Urinary bladder (tissue), 4 donors: ENCODE data around the gene CAVIN1. TPM values are rescaled to one million over a fixed set of nuclear protein-coding genes. Genes with fewer than 3 reads are reported as not detected.
"Not testable (repeated sequence)": the region's sequence is repeated elsewhere in the genome, so short reads cannot be mapped to it uniquely, and the experiment has no call there.

Experiments used
- DNase-seq: peaks from one replicate; pipeline ENCODE4 v3.0.0-alpha.2; 2015; ENCODE audit errors: extremely low spot score
- H3K27ac ChIP-seq: one replicate; pipeline ENCODE4 v1.5.1; 2013; ENCODE audit warnings: low read depth, mild to moderate bottlenecking, moderate library complexity
- H3K36me3 ChIP-seq: one replicate; pipeline ENCODE4 v1.6.1; 2013; ENCODE audit warnings: mild to moderate bottlenecking, moderate library complexity; ENCODE audit not compliant: insufficient read depth
- H3K4me1 ChIP-seq: one replicate; pipeline ENCODE4 v1.6.1; 2013; ENCODE audit warnings: mild to moderate bottlenecking, moderate library complexity; ENCODE audit not compliant: insufficient read depth
- H3K4me3 ChIP-seq: one replicate; pipeline ENCODE4 v1.5.1; 2013; ENCODE audit warnings: low read depth, low read length
- WGBS: extraction: QIAGEN DNeasy Blood & Tissue Kit; methylation state at CpG from one replicate; pipeline ENCODE4 v1.1.7; 2013; 5-methylcytosine and 5-hydroxymethylcytosine counted together
- polyA plus RNA-seq: library from polyadenylated mRNA; stranded (reverse); fragments of 200-250 nt; gene quantifications from one replicate; pipeline ENCODE4 v1.2.3, GENCODE V29; 2013
- total RNA-seq: library from RNA; depleted of rRNA; stranded (reverse); fragments of >200 nt; gene quantifications from one replicate; pipeline ENCODE4 v1.2.3, GENCODE V29; 2014
- donor health status: healthy with polysubstance abuse.
- donor health status: healthy.

Gene CAVIN1, protein sequence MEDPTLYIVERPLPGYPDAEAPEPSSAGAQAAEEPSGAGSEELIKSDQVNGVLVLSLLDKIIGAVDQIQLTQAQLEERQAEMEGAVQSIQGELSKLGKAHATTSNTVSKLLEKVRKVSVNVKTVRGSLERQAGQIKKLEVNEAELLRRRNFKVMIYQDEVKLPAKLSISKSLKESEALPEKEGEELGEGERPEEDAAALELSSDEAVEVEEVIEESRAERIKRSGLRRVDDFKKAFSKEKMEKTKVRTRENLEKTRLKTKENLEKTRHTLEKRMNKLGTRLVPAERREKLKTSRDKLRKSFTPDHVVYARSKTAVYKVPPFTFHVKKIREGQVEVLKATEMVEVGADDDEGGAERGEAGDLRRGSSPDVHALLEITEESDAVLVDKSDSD
- total RNA-seq (296 TPM), polyA plus RNA-seq (478 TPM)

DNA sequence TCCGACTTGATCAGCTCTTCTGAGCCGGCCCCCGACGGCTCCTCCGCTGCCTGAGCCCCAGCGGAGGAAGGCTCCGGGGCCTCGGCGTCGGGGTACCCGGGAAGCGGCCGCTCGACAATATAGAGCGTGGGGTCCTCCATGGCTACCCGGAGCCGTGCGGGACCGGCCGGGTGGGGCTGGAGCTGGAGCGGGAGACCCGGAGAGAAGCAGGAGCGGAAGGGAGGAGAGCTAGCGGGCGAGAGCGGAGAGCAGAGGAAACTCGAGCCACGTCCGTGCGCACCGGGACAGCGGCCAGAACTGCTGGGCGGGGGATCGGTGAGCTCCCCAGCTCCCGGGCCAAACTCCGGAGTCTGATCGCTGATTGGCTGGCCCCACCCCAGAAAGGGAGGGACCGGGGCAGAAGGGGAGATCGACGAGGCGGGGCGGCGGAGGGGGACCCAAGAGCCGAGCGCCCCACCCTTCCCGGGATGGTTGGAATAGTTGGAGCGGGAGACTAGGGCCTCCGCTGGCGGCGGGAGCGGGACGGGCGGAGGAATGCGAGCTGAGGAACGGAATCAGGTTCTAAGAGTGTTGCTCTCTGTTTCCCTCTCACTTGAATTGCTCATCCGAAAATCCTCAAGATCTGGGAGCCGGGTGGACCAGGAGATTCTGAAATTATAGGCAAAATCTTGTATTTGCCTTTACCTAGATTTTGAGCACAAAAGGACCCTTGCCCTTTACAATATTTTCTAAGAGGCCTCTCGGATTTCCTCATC, at the start of gene CAVIN1:
Gene CAVIN1, minus strand, starts transcription at position 299 of the 755 bp plus-strand sequence. Its CDS starts 159 bp downstream, at position 140.
- peak; percentile 93 for DNase-seq
- Histone ChIP-seq H3K4me3 (peak within 1 kb of the TSS; percentile 65), H3K27ac (peak within 1 kb of the TSS; percentile 89), H3K36me3 (no peaks in the 10 kb centered on the region), H3K4me1 (peaks cover 1% of the 10 kb centered on the region)
- WGBS, result under 1% methylated on average over 58 of the region's 58 CpGs

DNA sequence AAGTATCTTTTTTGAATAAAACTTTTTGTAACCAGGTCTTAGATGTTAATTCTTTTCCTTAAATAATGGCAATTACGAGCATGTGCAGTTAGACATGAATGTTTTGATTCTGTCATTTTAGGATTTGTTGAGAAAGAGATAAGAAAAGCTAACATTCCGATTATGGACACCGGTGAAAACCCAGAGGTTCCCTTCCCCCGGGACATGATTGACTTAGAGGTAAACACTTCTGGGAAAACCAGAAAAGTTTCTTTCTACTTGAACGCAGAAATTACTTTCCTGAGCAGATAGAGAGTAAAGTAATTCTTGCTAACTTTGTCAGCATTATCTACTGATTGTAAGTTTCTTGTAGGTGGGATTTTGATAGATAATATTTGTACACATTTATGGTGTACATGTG, 44.8 kb upstream of the CAVIN1 start:
- Histone ChIP-seq H3K36me3 (peaks cover 1% of the 10 kb centered on the region), H3K27ac (no peak overlapping the region), H3K4me1 (no peaks in the 10 kb centered on the region), H3K4me3 (no peak overlapping the region)
- WGBS, result 43% methylated on average over 5 of the region's 5 CpGs
- no peak for DNase-seq

DNA sequence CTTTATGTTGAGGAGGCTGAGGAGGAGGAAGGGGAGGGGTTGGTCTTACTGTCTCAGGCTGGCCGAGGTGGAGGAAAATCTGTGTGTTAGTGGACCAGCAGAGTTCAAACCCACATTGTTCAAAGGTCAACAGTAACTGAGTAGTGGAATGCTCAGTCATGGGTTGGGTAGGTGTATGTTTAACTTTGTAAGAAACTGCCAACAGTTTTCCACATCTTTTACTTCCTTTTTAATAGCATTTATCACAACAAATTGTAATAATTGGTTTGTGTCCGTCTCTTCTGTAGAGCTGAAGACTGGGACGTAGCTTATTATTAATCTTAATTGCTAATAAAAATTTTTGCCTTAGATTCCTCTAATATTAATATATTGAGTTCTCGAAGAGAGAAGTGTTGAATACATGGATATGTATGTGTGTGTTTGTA, 40.9 kb upstream of the CAVIN1 start:
- H3K36me3 ChIP-seq, result peaks cover 1% of the 10 kb centered on the region
- no peak for DNase-seq
- H3K4me3 ChIP-seq, result no peak overlapping the region
- WGBS, result 78% methylated on average over 4 of the region's 4 CpGs
- H3K27ac ChIP-seq, result no peak overlapping the region
- no peaks in the 10 kb centered on the region for H3K4me1 ChIP-seq

DNA sequence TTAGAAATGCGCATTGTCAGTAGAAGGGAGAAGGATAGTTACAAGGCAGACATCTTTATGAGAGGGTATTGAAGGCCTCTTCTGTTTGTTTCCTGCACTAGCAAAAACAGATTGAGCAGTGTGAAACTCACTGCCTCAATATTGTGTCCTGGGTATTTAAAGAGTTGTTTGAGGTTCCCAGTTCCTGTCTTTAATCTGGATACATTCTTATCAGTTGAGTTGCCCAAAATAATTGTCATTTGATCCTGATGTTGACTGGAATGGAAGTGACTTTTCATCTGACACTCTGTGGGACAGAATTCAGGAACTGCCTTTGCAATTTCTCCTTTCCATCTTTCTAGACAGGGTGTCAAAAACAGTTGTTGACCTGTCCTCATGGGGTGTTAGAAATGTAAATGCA, 37.3 kb upstream of the CAVIN1 start:
- DNase-seq, result no peak
- H3K4me3 ChIP-seq, result no peak overlapping the region
- no peaks in the 10 kb centered on the region for H3K4me1 ChIP-seq
- no peak overlapping the region for H3K27ac ChIP-seq
- H3K36me3 ChIP-seq, result no peaks in the 10 kb centered on the region
- WGBS, result 87% methylated on average over 1 of the region's 1 CpG

DNA sequence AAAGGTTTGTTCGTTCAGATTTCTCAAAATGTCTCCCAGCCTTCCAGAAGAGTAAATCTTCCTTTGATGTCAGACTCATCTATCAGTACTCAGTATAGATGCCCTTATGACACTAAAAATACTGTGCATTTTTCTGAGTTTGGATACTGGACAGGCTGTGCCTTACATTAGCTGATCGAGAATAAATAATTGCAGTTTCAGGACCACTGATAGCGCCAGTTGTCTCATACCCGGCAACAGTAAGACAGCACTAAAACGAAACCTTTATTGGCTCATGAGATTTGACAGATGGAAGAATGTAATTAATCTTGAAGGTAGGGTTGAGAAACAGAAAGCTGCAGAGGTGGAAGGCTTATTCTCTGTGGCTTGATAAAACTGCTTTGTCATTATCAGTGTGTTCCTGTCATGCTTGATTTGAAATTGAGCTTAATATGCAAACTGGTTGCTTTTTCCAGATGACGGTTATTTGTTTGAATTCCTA, 36.8 kb upstream of the CAVIN1 start:
- WGBS, result 6% methylated on average over 6 of the region's 6 CpGs

DNA sequence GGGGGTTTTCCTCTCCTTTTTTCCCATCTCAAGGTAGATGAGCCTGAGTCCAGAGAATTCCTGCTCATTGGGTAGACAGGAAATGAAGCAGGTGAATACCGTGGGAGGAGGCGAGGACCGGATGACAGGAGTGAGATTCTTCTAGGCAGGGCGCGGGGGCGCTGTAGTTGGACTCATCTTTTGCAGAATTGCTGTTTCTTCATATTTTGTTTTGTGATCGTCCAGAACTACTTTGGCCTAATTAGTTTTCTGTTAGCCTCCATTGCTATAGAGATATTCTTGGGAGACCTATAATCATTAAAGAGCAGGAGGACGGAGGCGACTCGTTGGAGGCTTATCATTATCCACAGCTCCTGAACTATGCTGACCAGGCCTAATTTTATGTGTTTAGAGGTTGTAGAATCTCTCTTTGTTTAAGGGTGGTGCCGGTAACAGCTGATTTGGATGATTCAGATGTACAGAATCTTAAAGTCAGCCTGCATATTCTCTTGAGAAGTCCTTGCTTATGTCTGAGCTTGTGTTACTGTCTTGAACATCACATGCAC, 36.3 kb upstream of the CAVIN1 start:
- WGBS, result 2% methylated on average over 11 of the region's 11 CpGs
- H3K4me3 ChIP-seq, result peak overlapping the region; percentile 71
- no peaks in the 10 kb centered on the region for H3K4me1 ChIP-seq
- H3K36me3 ChIP-seq, result no peaks in the 10 kb centered on the region
- peak overlapping the region; percentile 95 for H3K27ac ChIP-seq
- no peak for DNase-seq

More for the DNA sequence above, 36.8 kb upstream of the CAVIN1 start:
- Histone ChIP-seq H3K27ac (no peak overlapping the region), H3K36me3 (no peaks in the 10 kb centered on the region), H3K4me3 (peak overlapping the region; percentile 71), H3K4me1 (no peaks in the 10 kb centered on the region)
- no peak for DNase-seq

DNA sequence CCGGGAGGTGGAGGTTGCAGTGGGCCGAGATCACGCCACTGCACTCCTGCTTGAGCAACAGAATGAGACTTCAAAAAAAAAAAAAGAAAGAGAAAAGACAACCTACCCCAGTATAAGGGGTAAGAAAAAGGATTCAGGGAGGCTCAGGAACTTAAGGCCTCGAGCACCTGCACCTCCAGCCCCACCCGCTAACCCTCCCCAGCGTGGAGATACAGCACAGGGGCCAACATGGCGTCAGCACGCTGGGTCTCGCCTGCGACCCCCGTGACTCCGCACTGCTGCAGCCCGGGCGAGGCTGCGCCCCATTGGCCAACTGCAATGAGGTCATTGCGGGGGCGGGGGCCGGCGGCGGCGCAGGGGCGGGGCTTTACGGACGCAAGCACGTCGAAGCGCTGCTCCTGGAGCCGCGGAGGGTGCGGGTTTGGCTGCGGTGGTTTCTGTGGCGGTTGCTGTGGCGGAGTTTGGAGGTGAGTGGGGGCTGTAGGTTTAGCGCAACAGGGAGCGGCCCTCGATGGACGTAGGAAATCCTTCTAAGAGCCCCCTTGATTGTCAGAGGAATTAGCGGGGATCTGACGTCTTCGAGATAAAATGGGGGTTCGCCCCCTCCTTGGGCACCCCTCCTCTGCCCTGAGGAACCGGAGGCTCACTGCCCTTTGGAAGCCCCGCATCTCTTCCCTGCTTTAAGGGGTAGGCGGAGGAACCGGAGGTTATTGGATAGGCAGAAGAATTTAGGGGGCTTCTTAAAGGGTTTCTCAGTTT, 35.6 kb upstream of the CAVIN1 start, which contains the start of gene ATP6V0A1:
Gene ATP6V0A1, plus strand, starts transcription at position 382 of the 759 bp plus-strand sequence. CDS start 2,017 bp downstream, outside the sequence.
- peak; percentile 51 for DNase-seq
- Histone ChIP-seq H3K27ac (peak within 1 kb of the TSS; percentile 95), H3K36me3 (no peaks in the 10 kb centered on the region), H3K4me1 (no peaks in the 10 kb centered on the region), H3K4me3 (peak within 1 kb of the TSS; percentile 71)
- under 1% methylated on average over 45 of the region's 45 CpGs for WGBS

DNA sequence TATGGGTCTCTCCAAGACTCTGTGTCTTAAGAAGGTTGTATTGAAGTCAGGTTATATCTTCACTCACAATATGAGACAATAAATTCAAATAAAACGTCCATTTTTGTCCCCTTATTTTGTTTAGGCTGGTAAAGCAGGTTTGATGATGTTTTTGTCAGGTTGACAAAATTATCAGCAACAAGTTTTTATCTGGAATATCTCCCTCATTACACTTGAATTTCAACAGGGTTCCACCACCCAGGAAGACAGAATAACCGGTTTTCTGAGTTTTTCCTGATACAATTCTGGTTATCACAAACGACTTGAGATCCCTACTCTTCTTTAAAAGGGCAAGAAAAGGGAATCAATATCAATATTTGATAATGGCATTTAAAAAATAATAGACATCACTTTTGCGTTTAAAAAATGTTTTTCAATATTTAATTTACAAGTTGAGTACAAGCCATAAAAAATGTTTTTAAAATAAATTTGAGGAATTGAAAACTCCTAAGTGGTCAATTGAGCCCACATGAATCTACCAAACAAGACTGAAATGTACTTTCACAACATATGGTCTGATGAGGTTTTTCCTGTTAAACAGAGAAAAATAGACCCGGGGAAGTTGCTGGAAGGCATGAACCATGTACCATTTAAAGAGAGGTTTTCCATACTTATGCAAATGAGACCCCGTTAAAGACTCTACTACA, 34.2 kb upstream of the CAVIN1 start:
- WGBS, result 47% methylated on average over 6 of the region's 6 CpGs
- H3K4me3 ChIP-seq, result no peak overlapping the region
- H3K4me1 ChIP-seq, result no peaks in the 10 kb centered on the region
- H3K27ac ChIP-seq, result peak overlapping the region; percentile 71
- H3K36me3 ChIP-seq, result no peaks in the 10 kb centered on the region
- DNase-seq, result no peak

DNA sequence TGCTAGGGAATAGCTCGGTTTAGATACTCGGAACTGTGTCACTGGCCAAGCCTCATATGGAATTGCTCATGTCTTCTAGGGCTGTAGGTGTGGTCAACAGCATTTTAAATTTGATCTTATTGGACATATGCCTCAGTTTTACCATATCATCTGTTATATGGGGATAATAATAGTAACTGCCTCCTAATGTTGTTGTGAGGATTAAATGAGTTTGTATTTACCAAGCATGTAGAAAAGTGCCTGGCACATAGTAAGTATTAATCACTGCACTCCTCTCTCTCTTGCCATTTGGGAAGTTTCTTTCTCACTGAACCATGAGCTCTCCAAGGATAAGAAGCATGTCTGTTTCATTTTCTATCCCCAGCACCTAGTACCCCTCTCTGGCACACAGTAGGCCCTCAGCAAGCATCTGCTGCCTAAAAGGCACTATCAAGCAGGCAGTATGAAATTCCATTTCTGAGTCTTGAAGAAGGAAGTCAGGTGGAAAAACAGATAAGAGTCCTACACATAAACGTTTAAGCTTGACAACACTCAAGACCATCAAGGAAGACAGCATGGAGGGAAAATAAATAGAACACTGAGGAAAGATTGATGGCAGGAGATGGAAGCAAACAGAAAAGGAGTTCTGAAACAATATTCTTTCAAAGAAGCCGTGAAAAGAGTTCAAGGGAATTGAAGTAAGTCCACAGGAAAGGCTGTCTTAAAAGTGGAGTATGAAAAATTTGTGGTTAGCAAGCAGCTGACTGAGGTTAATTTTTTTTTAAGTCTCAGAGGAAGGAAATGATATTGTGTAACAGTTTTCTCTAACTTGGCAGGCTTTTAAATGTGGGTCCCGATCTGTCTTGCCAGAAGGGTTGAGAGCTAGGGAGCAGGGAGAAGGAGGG, 33.4 kb upstream of the CAVIN1 start:
- WGBS, result 43% methylated on average over 5 of the region's 5 CpGs
- Histone ChIP-seq H3K27ac (peak overlapping the region; percentile 52), H3K4me3 (no peak overlapping the region), H3K4me1 (no peaks in the 10 kb centered on the region), H3K36me3 (no peaks in the 10 kb centered on the region)
- DNase-seq, result no peak

DNA sequence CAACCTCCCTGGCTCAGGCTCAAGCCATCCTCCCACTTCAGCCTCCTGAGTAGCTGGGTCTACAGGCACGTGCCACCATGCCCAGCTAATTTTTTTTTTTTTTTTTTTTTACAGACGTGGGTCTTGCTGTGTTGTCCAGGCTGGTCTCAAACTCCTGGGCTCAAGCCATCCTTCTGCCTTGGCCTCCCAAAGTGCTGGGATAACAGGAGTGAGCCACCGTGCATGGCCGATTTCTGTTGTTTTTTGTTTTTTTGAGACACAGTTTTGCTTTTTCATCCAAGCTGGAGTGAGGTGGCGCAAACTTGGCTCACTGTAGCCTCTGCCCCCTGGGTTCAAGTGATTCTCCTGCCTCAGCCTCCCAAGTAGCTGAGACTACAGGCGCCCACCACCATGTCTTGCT, 31.9 kb upstream of the CAVIN1 start:
- H3K4me1 ChIP-seq, H3K4me3 ChIP-seq, H3K27ac ChIP-seq, H3K36me3 ChIP-seq, DNase-seq: not testable (repeated sequence)
- 93% methylated on average over 6 of the region's 6 CpGs for WGBS

DNA sequence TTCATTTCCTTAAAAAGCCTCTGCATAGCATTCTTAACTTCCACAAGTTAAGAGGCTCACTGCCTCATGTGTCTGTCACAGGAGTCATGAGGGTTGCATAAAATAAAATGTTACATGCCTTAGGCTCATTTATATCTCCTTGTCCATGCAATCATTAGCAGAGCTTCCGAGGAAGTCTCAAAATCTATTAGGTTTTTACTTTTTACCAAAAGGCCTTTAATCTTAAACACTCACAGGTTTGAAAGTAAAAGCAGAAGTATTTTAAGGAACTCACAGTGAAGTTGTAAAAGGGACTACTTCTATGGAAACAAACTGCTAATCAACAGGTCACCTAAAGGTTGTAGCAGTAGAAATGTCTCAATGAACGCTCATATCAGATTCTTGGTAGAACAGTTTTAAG, 30.4 kb upstream of the CAVIN1 start:
- WGBS, result 76% methylated on average over 2 of the region's 2 CpGs
- no peaks in the 10 kb centered on the region for H3K36me3 ChIP-seq
- H3K27ac ChIP-seq, result no peak overlapping the region
- H3K4me3 ChIP-seq, result no peak overlapping the region
- H3K4me1 ChIP-seq, result no peaks in the 10 kb centered on the region
- DNase-seq, result no peak

DNA sequence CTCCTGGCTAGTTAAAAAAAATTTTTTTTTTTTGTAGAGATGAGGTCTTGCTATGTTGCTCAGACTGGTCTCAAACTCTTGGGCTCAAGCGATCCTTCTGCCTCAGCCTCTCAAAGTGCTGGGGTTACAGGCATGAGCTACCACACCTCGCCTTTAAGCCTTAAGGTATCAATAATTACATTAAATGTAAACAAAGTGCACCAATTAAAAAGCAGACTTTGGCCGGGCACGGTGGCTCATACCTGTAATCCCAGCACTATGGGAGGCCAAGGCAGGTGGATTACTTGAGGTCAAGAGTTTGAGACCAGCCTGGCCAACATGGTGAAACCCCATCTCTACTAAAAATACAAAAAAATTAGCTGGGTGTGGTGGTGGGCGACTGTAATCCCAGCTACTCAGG, 28.2 kb upstream of the CAVIN1 start:
- H3K4me1 ChIP-seq, H3K36me3 ChIP-seq, H3K27ac ChIP-seq, H3K4me3 ChIP-seq, DNase-seq: not testable (repeated sequence)
- 83% methylated on average over 5 of the region's 5 CpGs for WGBS
